ENCODE data around the gene KAT6B.

The KAT6B gene

DNA sequence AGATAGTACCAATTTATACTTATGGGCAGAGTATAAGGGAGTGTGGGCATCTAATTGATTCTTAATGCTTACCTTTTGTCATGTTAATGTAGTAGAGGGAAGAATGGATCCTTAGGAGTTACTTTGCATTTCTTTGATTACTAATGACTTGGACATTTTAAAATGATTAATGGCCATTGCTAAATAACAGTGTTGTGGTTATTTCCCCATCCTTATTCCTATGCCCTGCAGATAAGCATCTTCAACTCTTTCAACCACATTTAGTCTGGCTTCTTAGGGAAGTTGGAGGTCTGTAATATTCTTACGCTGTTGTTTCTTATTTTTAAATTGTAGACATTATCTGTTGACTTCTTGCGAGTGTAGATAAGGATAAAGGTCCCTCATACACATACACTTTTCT lies 37.2 kb downstream of the KAT6B start:
- no peak overlapping the region for H3K4me3 ChIP-seq (ENCODE audit: control insufficient read depth, low read depth, low read length)
- DNase-seq (ENCODE audit: low read depth): no peak
- TF ChIP-seq, protein P1, sequence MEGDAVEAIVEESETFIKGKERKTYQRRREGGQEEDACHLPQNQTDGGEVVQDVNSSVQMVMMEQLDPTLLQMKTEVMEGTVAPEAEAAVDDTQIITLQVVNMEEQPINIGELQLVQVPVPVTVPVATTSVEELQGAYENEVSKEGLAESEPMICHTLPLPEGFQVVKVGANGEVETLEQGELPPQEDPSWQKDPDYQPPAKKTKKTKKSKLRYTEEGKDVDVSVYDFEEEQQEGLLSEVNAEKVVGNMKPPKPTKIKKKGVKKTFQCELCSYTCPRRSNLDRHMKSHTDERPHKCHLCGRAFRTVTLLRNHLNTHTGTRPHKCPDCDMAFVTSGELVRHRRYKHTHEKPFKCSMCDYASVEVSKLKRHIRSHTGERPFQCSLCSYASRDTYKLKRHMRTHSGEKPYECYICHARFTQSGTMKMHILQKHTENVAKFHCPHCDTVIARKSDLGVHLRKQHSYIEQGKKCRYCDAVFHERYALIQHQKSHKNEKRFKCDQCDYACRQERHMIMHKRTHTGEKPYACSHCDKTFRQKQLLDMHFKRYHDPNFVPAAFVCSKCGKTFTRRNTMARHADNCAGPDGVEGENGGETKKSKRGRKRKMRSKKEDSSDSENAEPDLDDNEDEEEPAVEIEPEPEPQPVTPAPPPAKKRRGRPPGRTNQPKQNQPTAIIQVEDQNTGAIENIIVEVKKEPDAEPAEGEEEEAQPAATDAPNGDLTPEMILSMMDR (IDR thresholded peaks at IDR 0.05; ENCODE audit: control insufficient read depth, insufficient read depth, low read depth, low read length, missing control alignments): no peak

DNA sequence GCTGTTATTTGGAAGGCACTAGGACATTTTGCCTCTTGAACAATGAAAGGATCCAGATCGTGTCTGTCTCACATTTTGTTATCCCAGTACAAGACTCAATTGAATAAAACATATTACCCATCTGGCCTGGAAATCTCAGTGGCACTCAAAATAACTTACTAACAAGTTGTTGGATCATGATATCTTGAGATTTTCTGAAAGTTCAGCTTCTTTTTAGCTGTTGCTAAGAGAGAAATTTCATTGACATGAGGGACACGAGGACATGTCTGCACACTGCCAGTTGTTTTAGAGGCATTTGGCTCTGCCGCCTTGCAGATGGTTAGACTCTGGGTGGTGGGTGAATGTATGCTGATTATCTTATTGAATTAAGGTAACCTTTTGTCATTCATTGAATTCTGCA lies 41.0 kb downstream of the KAT6B start:
- DNase-seq (ENCODE audit: low read depth): no peak
- H3K4me3 ChIP-seq (ENCODE audit: control insufficient read depth, low read depth, low read length): no peak overlapping the region
- TF ChIP-seq, protein P1 (IDR thresholded peaks at IDR 0.05; ENCODE audit: control insufficient read depth, insufficient read depth, low read depth, low read length, missing control alignments): no peak

DNA sequence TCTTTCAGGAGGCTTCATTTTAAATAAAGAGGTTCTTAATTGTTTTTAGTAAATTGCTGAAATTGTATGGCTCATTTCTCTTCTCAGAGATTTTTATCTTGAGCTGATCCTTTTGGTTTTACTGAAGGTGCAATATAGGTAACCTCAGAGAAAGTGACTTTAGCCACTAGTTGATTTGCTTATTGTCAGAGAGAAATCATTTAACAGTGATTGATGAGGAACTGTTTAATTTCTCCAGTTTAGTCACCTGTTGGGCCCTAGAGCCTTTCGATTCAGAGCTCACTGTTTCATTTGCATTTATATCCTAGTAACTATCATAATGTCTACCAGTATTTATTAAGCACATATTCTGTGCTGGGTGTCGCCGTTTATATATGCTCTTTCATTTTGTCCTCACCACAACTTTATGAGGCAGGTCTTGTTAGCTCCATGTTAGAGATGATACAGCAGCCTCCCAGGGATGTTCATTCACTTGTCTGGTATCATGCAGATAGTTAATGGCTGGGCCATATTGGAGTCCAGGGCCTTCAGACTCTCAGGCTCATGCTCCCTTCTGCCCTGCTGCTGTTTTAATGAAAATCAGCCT lies 42.1 kb downstream of the KAT6B start:
- TF ChIP-seq, protein P1 (IDR thresholded peaks at IDR 0.05; ENCODE audit: control insufficient read depth, insufficient read depth, low read depth, low read length, missing control alignments): no peak
- no peak overlapping the region for H3K4me3 ChIP-seq (ENCODE audit: control insufficient read depth, low read depth, low read length)
- DNase-seq (ENCODE audit: low read depth): no peak

DNA sequence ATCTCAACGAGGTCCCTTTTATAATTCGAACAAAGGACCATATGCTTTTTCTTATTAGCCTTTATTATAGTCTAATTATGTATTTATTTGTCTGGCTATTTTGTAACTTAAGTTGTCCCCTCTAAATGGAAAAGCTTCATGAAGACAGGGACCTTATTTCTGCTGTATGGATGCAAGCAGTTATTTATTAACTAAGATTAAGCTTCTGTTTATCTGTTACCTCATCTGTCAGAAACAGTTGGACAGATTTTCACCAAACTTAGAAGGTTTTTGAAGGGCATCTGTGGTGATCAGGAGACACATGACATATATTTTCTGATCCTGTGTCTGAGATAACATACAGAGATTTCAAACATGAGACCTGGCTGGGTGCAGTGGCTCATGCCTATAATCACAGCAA lies 43.2 kb downstream of the KAT6B start:
- DNase-seq (ENCODE audit: low read depth): no peak
- H3K4me3 ChIP-seq (ENCODE audit: control insufficient read depth, low read depth, low read length): no peak overlapping the region
- TF ChIP-seq, protein P1 (IDR thresholded peaks at IDR 0.05; ENCODE audit: control insufficient read depth, insufficient read depth, low read depth, low read length, missing control alignments): no peak

DNA sequence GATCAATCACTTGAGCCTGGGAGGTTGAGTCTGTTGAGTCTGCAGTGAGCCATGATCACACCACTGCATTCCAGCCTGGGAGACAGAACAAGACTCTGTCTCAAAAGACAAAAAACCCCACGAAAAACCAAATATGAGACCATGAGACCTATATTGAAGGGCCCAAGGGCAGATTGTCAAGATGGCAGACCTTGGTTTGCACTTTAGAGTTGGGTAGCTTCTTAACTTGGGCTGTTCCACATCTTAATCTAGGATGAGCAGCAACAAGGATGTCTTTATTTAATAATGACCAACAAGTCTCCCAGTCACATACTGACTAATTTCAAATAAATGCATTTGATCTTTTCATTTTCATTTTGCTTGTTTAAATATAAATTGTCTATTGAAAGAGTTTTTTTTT lies 43.8 kb downstream of the KAT6B start:
- DNase-seq (ENCODE audit: low read depth): no peak
- TF ChIP-seq, protein P1 (IDR thresholded peaks at IDR 0.05; ENCODE audit: control insufficient read depth, insufficient read depth, low read depth, low read length, missing control alignments): no peak
- no peak overlapping the region for H3K4me3 ChIP-seq (ENCODE audit: control insufficient read depth, low read depth, low read length)

DNA sequence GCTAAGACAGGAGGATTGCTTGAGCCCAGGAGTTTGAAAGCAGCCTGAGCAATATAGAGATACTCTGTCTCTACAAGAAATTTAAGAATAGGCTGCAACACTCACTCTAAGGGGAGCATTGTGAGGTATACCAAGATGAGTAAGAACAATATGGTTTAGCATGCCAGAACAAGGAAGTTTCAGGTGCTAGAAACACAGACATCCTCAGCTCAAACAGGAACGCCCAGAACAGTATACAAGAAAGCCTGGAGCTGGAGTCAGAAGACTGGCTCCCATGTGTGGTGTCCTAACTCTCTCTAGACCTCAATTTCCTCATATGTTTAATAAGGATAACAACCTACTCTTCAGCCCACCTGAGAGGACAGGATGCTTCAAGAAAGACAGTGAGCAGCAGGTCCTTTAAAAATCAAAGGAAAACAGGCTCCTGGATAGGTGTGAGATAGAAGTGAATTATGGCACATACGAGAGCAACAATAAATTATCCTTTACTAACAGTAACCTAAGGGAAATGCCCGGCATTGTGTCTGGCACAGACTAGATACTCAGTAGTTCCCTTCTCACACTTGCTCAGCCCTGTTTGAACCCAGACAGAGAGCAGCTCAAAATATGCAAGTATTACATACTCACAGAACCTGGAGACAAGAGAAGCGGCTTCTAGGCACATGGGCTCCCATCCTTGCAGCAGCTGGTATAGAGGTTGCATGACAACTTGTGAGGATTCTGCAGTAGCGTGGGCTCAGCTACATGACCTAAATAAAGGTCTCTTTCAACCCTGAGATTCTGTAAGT lies 45.4 kb downstream of the KAT6B start:
- no peak overlapping the region for H3K4me3 ChIP-seq (ENCODE audit: control insufficient read depth, low read depth, low read length)
- TF ChIP-seq, protein P1 (IDR thresholded peaks at IDR 0.05; ENCODE audit: control insufficient read depth, insufficient read depth, low read depth, low read length, missing control alignments): no peak
- DNase-seq (ENCODE audit: low read depth): no peak
